Stromal cell of bone marrow (primary cell): ENCODE measurements around the gene DNAH6.
A peak's percentile ranks its signal among the peaks of the same experiment; 100 is the strongest.
"Not testable (repeated sequence)": the region's sequence is repeated elsewhere in the genome, so short reads cannot be mapped to it uniquely, and the experiment has no call there.

Source experiments
- DNase-seq: peaks from one replicate; pipeline ENCODE4 v3.0.0-alpha.2; 2012; ENCODE audit warnings: low read depth

The DNAH6 gene

DNA sequence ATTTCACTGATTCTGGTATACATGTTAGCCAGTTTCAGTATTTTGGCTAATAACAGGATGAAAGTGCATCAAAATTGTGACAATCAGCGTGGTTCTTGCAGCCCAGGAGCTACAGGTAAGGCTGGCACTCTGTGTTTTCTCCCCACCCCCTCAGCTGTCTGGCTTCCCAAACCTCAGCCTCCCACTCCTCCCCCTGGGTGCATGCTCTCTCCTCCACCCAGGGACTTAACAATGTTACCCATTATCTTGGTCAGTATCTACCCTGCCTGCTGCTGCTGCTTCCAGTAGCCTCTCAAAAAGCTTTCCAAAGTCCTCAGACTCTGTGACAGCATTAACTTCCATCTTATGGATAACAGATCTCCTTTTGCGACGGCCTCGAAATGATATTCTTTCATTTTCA lies 323.6 kb downstream of the DNAH6 start:
- no peak for DNase-seq

DNA sequence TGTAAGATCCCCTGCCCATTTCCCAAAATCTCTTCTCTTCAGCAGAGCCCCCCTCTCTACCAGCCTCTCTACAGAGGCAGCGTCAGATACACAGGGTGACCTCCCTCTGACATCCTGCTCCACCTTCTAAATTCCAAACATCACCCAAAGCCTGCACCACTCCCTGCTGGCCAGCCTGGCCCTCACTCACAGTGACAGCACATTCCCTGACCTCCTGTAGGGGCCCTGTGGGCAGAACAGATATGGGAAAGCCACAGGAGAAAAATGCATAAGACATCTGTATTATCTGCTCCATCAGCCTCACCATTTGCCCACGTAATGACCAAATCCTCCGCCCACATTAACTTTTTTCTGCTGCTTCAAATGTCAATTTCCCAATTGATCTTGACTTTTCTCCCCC lies 324.0 kb downstream of the DNAH6 start:
- no peak for DNase-seq

- no peak for DNase-seq
Measured at GRCh38 chr2:84841577-84841976, 325.3 kb downstream of the DNAH6 start.

DNA sequence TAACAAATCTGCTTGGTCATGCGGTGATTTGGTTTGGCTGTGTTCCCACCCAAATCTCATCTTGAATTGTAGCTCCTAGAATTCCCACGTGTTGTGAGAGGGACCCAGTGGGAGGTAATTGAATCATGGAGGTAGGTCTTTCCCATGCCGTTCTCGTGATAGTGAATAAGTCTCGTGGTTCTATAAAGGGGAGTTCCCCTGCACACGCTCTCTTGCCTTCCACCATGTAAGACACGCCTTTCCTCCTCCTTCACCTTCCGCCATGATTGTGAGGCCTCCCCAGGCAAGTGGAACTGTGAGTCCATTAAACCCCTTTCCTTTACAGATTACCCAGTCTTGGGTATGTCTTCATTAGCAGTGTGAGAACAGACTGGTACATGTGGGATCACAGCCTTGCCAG lies 327.8 kb downstream of the DNAH6 start:
- no peak for DNase-seq

GRCh38 chr2:84846041-84846663 lies 329.9 kb downstream of the DNAH6 start:
- DNase-seq, result no peak

- DNase-seq, result no peak
Measured at GRCh38 chr2:84846741-84847142, 330.4 kb downstream of the DNAH6 start.

DNA sequence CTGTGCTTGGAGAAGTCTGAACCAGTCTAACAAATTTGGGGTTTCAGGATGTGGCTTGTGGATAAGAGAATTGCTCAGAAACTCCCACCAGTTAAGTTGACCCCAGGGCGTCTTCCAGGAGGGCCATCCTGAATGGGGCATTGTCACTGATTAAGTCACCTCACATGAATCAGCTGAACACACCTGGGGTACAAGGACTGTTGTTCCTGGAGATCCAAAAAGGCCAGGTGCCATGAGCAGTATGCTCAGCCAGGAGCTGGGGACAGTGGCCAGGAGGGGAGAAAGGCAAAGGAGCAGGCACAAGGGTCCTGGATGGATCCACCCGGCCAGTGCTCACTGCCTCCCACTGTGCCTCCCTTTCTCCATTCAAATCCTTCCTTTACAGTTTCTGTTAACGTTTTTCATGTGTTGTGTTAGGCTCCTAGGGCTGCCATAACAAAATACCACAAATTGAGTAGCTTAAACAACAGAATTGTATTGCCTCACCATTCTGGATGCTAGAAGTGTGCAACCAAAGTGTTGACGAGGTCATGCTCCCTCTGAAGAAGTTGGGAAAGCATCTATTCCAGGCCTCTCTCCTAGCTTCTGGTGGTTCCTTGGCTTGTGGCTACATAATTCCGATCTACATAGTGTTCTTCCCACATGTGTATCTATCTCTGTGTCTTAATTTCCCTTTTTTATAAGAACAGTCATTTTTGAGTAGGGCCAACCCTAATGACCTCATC lies 331.2 kb downstream of the DNAH6 start:
- no peak for DNase-seq

DNA sequence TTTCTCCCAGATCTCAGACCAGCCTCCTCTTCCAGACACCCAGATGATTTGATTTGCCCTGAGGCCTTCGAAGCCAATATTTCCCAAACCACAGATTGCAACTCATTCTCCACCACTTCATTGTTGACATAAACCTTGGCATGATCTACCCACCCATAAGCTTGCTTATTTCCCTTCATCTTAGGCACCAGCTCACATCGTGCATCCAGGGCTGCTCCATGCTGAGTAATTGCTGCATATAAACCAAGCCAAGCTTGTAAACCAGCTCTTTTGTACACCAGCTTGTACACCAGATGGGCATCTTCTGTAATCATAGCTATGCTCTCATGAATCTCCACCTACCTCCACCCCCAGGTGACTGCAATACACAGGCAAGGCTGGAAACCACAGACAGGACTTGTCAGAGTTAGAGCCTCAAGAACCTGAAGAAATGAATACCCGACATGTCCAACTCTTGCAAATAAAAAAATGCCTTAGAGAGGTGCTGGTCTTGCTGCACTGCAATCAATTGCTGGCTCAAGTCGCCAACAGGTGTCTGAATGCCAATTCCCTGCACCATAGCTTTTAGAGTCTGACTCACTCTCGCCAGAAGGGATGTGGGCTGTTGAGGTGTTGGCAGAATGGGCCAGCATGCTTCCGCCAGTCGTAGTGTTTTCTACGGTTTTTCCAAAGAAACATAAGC lies 333.1 kb downstream of the DNAH6 start:
- peak; percentile 15 for DNase-seq

- DNase-seq, result no peak
Measured at GRCh38 chr2:84850471-84850870, 334.2 kb downstream of the DNAH6 start.

DNA sequence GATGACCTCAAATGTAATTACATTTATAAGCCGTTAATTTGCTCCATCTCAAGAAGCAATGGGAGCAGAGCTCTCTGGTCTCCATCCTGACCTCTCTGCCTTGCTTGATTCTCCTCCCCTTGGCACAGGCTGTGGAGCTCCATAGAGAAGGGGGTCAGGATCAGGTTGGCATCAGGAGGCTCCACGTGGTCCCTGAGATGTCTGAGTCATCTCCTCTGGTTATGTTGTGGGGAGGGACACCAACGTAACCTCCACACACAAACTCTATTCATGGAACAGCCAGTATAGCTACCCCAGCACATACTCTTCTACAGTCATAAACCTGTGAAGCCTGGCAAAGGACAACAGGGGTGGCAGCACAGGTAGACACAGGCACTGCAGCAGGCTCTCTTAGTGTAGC lies 335.6 kb downstream of the DNAH6 start:
- DNase-seq, result no peak

GRCh38 chr2:84854850-84855249 lies 338.6 kb downstream of the DNAH6 start:
- no peak for DNase-seq

- DNase-seq, result no peak
Measured at GRCh38 chr2:84855731-84856130, 339.4 kb downstream of the DNAH6 start.

DNA sequence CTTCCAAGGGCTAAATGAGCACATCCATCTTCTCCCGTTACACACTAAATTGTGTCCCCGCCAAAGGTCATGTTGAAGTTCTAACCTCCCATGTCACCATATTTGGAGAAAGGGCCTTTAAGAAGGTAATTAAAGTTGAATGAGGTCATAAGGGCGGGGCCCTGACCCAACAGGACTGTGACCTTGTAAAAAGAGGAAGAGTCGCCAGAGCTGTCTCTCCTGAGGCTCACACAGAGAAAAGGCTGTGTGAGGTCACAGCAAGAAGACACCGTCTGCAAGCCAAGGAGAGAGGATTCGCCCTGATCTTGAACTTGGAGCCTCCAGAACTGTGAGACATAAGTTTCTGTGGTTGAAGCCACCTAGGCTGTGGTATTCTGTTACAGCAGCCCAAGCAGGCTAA lies 340.5 kb downstream of the DNAH6 start:
- DNase-seq, result no peak

GRCh38 chr2:84857566-84857965 lies 341.3 kb downstream of the DNAH6 start:
- DNase-seq, result no peak

GRCh38 chr2:84858123-84858522 lies 341.8 kb downstream of the DNAH6 start:
- DNase-seq, result no peak

DNA sequence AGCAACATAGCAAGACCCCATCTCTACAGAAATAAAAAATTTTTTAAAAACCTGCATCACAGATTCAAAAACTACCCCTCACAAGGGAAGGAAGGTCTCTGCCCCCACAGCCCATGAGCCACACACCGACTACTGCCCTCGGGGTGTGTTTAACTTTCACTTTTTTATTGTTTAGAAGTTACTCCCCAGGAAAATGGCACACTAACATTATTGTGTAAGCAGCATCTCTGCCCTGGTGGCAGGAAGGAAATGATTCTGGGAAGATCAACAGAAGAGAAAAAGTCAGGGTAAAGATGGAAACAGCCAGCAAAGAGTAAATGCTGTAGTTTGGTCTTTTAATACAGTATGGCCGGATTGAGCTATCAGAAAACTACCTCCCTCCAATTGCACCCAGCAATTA lies 342.6 kb downstream of the DNAH6 start:
- no peak for DNase-seq

DNA sequence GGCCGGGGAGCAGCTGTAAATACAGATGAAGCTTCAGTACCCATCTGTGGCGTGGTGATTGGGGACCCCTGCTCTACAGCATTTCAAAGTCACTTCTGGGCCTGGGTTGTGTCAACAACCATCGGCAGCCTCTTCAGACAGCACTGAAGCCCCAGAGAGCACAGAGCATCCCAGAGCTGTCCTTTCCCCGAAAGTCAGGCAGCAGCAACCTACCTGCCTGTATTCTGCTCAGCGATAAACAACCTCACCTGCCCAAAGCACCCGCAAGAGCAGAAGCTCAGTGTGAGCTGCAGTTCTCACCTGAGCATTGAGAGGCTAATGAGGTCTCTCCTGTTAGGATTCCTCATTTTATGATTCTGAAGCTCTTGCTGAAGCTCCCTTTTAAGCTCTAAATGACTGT lies 345.2 kb downstream of the DNAH6 start:
- no peak for DNase-seq

- DNase-seq, result no peak
Measured at GRCh38 chr2:84862006-84862405, 345.7 kb downstream of the DNAH6 start.

GRCh38 chr2:84865181-84865783 lies 349.0 kb downstream of the DNAH6 start:
- DNase-seq, result no peak

GRCh38 chr2:84866122-84866521 lies 349.8 kb downstream of the DNAH6 start:
- no peak for DNase-seq

- DNase-seq, result not testable (repeated sequence)
Measured at GRCh38 chr2:84868327-84868726, 352.0 kb downstream of the DNAH6 start.
